Hematopoietic multipotent progenitor cell treated with erythropoietin and hydrocortisone succinate and interleukin-3 and kit ligand, for 6 days (in vitro differentiated cells): Measurements from ENCODE around the gene RPN2.
"Not testable (repeated sequence)": the region's sequence is repeated elsewhere in the genome, so short reads cannot be mapped to it uniquely, and the experiment has no call there.

Source experiments
- DNase-seq: peaks from one replicate; pipeline ENCODE4 v3.0.0-alpha.2; 2015

RPN2 gene

DNA sequence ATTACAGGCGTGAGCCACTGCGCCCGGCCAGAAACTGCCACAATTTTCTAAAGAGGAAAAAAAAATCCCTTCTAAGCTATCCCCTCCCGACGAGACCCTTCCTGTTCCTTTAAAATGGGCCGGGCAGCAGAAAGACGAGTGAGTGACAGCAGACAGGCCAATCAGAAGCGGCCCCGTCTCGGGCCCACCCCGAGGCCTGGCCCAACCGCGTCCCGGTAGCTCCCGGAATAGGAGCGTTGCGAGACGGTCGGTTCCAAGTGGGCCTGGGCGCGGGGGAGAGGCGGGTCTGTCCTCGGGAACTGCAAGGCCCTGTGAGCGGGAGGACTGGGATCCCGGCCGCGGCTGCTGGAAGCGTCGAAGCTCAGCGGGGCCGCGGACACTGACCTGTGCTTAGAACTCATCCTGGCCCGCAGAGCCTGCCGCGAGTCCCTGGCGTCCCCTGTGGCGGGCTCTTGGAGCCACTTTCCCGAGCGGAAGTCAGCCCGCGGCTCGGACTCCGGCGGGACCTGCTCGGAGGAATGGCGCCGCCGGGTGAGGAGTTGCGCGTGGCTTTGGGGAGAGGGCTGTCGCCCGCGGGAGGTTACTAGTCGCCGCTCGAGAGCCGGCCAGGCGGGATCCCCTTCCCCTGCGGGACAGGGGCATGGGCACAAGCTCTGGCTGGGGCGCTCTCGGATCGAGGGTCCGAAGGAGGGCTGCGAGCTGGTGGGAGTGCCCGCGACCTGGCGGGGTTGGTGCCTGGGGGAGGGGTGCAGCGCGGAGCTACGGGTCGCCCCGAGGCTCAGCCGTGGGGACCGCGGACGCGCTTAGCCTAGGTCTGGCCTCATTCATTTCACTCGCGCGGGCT is at the start of gene RPN2, which contains the start of gene MROH8:
TSS of gene RPN2 (plus strand) at position 492 of the 844 bp plus-strand sequence. CDS start at position 519, 27 bp downstream.
TSS of gene MROH8 (minus strand) at position 710 of the 844 bp plus-strand sequence.
- peak; percentile 98 for DNase-seq

DNA sequence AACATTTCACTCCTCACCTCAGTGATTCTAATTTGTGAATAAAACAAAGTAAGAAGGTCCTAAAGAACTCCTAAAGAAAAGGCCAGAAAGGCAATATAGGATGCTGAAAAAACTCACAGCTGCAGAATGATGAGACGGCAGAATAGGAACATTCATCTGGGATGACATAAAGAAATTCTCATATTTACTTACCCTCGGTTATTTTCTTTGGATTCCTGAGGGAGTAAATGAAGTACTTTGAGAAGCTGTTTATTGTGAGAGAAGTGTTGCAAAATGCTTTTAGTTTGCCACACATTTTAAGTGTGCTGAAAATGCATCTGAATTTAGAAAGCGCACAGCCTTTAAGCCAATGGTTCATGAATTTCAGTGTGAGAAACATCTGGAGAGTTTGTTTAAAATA is 47.6 kb upstream of the RPN2 start:
- no peak for DNase-seq

DNA sequence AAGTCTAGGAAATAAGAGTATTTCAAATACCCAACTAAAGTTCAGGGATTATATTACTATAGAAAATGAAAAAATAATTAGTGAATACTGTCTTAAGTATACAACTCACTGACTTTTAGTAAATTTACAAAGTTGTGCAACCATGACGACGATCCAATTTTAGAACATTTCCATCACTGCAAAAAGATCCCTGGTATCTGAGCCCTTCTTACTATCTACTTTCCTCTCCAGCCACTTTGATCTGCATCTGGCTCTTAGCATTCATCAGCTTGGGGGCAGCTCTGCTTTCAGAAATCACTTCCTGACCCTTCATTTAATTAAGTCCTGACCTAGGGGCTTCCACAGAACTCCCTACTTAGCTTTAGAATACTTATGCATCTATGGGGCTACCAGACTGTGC is 45.2 kb upstream of the RPN2 start:
- DNase-seq, result no peak

DNA sequence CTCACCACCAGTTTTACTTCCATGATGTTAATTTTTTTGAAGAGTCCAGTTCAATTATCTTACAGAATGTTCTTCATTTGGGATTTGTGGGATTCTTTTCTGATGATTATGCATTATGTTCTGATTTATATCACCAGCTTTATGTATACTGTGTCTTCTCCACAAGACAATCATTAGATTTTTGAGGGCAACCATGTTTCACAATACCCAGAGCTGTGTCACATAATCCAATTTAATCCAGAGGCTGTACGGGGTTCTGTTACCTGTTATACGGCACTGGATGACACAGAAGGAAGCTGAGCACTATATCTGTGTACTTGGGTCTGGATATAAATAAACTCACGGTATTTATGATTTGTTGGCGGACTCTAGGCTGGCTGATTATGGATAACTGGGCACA is 41.6 kb upstream of the RPN2 start:
- DNase-seq, result no peak

DNA sequence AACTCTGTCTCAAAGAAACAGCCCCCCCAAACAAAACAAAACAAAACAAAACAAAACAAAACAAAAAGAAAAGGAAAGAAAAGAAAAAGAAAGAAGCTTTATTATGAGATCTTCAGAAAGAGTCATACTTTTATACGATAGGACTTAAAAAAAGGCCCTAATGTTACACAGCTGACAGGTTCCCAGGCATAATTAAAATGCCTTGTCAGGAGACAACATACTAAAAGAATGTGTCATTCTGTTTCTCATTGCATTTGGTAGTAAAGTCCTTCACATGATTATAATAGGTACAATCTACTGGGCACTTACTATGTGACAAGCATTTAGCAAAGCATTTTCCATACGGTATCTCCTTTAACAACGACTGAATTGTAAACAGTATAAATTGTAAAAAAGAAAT is 36.4 kb upstream of the RPN2 start:
- no peak for DNase-seq

DNA sequence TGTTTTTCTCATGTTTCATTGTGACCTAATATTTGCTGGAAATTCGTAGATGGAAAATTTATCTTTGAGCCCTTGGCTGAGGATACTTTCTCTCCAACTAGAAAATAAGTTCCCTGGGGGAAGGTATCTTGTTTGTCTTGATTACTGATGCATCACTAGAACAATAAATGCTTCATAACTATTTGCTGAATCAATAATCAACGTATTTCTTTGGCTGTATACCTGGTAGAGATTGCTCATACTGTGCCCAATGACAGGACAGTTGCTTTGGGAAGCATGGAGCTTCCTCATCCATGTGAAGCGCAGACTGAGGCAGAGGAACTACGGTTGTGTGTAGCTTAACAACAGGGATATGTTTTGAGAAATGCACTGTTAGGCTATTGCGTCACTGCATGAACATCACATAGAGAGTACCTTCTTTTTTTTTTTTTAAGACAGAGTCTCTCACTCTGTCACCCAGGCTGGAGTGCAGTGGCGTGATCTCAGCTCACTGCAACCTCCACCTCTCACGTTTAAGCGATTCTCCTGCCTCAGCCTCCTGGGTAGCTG is 34.2 kb upstream of the RPN2 start:
- DNase-seq, result peak; percentile 21

DNA sequence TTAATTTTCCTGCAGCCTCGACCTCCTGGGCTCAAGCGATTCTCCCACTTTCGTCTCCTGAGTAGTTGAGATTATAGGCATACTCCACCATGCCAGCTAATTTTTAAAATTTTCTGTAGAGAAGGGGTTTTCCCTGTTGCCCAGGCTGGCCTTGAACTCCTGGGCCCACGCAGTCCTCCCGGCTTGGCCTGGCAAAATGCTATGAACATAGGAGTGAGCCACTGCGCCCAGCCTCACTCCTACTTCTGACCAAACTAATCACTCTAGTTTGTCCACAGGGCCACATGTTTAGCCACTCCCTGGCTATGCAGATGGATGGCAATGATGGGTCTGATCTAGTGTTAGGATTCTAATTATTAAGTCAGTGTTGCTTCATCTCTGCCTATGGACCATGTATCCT is 31.9 kb upstream of the RPN2 start:
- DNase-seq, result no peak

DNA sequence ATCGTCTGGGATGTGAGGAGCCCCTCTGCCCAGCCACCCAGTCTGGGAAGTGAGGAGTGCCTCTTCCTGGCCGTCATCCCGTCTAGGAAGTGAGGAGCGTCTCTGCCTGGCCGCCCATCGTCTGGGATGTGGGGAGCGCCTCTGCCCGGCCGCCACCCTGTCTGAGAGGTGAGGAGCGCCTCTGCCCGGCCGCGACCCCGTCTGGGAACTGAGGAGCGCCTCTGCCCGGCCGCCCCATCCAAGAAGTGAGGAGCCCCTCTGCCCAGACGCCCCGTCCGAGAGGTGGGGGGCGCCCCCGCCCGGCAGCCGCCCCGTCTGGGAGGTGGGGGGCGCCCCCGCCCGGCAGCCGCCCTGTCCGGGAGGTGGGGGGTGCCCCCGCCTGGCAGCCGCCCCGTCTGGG is 28.3 kb upstream of the RPN2 start:
- DNase-seq, result not testable (repeated sequence)

DNA sequence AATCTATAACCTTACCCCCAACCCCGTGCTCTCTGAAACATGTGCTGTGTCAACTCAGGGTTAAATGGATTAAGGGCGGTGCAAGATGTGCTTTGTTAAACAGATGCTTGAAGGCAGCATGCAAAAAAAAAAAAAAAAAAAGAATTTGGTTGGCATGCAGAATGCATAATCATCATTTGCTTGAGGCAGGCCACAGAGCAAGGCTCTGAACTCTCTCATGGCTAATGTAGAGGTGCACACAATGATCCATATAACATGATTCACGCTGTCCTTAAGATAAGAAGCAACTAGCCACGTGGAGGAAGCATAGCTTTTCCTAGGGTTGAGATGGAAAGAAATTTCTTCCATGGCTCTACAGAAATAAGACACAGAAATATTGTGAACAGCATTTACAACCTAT is 27.6 kb upstream of the RPN2 start:
- no peak for DNase-seq

DNA sequence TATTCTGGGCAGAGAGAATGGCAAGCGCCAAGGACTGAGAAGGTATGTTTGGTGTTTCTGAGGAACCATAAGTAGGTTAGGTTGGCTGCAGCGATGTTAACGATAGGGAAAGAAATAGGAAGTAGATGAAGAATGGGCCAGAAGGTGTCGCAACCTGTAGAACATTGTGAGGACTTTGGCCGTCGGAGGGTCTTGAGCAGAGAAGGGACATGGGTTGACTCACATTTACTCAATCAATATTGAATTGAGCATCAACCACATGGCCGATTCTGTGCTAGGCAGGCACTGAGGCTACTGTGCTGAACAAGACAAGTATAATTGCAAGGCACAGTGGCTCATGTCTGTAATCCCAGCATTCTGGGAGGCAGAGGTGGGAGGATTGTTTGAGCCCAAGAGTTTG is 26.8 kb upstream of the RPN2 start:
- no peak for DNase-seq

DNA sequence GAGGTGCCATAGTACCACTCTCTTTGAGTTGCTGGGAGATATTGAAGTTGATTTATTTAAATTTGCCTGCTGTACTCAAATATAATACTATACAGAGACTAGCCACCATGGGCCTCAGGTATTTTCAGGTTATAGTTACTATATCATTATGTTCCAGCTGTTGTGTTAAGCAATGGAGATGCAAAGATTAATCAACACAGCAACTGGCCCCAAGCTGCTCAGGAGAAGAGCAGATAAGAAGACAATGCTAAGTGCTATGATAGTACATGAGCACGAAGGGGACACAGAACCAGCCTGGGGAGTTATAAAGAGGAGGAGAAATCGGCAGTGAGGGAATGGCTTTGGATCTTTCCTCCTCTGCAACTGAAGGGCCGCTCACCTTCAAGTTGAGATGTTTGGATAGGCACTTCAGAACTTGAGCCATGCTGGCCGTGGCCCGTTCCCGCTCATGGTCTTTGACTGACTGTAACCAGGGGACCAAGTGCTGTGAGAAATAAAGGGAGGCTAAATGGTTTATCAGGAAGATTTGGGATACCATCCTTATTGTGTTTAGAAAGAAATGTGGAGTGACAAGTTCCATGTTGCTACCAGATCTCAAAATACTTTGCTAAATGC is 24.3 kb upstream of the RPN2 start:
- DNase-seq, result peak; percentile 82

DNA sequence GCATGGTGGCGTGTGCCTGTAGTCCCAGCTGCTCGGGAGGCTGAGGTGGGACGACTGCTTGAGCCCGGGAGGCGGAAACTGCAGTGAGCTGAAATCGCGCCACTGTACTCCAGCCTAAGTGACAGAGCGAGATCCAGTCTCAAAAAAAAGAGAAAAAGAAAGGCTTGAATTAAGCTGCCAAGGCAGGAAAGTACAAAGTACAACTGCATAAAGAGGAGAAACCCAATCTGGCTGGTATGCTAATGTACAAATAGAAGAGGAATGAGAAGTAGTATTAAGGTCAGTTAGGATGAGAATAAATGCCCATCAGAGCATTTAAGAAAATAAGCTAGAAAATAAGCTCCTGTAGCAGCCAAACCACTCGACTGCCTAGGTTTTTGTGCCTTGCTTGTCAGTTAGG is 23.1 kb upstream of the RPN2 start:
- no peak for DNase-seq

DNA sequence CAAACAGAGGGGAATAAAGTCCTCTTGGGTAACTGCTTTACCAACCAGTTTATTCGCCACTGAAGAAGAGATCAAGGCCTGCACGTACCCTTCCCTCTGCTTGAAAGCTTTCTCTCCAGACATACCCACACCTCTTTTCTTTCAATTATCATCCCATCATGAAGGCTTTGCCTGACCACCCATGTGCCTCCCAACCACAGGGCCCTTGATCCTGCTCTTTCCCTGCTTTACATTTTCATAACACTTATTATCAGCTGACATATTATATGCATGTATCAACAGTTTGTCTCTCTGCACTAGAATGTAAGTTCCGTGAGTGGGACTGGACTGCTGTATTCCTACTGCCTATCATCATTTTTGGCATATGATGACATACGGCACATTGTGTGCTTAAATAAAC is 20.9 kb upstream of the RPN2 start:
- no peak for DNase-seq

DNA sequence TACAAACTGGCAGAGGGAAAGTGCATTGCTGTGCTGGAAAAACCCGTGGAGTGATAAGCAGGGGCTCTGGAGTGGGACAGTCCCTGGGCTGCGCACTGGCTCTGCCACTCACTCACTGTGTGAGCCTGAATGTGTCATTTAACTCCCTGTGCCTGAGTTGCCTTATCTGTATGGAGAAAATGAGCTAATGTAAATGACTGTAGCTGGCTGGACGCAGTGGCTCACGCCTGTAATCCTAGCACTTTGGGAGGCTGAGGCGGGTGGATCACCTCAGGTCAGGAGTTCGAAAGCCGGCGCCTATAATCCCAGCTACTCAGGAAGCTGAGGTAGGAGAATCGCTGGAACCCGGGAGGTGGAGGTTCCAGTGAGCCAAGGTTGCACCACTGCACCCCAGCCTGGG is 18.4 kb upstream of the RPN2 start:
- no peak for DNase-seq

DNA sequence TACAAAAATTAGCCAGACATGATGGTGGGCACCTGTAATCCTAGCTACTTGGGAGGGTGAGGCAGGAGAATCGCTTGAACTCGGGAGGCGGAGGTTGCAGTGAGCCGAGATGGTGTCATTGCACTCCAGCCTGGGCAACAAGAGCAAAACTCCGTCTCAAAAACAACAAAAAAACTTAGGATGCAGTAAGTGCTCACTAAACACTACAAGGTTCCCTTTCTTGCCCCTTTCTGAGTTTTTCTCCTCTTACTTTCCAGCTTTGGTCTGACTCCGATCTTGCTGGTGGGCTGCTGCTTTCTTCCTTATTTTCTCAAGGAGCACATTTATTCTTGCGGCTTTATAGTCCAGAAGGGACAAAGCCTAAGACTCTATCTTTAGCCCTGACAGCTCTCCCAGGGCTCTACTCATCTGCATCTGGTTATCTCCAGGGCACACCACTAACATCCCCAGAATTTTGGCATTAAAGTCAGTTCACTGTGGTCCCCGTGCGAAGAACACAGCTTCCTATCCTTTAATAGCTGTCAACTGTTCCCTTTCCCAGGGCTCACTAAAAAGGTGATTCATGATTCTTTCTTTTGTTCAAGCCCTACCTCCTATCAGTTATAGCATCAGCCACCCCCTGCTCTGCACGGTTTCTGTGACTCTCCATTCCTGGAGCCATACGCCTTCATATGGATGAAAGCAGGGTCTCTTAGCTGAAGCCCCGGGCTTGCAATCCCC is 17.1 kb upstream of the RPN2 start:
- peak; percentile 50 for DNase-seq

DNA sequence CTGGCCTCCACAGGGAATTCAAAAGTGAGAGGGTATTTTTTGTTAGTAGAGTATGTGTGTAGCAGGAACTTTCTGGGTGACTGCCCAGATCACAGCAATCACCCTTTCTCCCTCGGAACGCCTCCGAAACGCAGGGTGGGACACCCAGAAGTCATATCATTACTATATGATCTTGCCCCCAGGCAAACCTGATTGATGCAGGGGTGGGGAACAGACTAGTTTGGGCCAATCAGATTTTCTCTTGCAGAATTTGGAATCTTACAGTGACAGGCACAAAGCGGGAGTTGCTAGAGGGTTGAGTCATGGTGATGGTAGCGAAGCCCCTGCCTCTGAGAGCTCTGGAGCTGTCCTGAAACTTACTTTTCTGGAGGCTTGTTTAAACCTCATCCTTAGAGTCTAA is 16.5 kb upstream of the RPN2 start:
- DNase-seq, result no peak

DNA sequence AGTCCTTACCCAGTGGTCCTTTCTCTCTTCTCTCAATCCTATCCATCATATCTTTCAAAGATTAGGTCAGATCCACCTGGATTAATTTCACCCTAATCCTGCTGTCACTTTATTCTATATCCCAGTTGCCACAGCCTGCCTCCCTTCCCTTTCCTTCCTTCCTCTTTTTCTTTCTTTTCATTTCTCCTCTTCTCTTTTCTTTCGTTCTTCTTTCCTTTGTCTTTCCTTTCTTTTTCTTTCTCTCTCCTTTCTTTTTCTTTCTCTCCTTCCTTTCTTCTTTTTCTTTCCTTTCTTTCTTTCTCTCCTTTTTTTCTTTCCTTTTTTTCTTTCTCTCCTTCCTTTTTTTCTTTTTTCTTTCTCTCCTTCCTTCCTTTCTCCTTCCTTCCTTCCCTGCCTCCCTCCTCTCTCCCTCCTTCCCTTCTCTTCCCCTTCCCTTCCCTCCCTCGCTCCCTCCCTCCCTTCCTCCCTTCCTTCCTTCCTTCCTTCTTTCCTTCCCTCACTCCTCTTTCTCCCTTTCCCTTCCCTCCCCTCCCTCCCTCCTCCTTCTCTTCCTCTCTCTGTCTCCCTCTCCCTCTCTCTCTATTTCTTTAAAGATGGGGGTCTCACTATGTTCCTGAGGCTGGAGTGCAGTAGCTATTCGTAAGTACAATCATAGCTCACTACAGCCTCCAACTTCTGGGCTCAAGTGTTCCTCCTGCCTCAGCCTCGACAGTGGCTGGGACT is 15.1 kb upstream of the RPN2 start:
- no peak for DNase-seq

DNA sequence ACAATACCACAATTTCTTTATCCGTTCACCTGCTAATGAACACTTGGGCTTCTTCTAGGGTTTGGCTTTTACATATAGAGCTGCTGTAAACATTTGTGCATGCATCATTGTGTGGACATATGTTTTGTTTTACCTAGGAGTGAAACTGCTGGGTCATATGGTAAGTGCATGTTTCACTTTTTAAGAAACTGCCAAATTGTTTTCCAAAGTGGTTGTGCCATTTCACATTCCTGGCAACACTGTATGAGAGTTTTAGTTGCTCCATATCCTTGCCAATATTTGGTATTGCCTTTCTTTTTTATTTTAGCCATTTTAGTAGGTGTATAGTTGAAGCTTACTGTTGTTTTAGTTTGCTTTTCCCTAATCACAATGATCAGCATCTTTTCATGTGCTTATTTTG is 14.1 kb upstream of the RPN2 start:
- no peak for DNase-seq

DNA sequence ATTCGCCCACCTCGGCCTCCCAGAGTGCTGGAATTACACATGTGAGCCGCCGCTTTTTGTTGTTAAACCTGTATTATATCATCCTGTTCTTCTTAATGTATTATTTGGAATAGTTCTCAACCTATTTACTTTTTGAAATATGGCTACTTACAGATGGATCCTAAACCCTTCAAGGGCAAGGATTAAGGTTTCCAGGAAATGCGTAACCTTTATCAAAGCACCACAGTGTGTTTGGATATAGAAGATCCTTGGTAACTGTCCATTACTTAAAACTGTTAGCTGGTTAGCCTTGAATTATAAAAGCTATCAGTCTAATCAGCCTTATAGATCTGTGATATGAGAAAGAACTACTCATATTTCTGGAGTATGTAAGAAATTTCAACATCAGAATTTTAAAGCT is 12.3 kb upstream of the RPN2 start:
- no peak for DNase-seq

DNA sequence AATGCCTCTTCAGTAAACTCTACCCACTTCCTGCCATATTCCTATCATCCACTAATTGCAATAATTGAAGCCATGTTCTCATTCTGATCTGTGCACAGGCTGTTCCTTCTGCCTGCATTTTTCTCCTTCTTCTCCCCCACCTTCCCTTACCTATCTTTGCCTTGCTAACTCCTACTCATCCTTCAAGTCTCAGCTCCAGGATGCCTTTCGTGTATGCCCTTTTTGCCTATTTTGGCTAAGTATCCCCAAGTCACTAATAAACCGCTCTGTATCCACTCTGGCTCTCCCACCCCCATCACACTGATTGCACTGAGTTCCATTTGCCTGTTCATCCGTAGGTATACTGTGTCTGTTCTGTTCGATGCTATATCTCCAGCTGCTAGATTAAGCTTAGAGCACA is 6.3 kb upstream of the RPN2 start:
- DNase-seq, result no peak

DNA sequence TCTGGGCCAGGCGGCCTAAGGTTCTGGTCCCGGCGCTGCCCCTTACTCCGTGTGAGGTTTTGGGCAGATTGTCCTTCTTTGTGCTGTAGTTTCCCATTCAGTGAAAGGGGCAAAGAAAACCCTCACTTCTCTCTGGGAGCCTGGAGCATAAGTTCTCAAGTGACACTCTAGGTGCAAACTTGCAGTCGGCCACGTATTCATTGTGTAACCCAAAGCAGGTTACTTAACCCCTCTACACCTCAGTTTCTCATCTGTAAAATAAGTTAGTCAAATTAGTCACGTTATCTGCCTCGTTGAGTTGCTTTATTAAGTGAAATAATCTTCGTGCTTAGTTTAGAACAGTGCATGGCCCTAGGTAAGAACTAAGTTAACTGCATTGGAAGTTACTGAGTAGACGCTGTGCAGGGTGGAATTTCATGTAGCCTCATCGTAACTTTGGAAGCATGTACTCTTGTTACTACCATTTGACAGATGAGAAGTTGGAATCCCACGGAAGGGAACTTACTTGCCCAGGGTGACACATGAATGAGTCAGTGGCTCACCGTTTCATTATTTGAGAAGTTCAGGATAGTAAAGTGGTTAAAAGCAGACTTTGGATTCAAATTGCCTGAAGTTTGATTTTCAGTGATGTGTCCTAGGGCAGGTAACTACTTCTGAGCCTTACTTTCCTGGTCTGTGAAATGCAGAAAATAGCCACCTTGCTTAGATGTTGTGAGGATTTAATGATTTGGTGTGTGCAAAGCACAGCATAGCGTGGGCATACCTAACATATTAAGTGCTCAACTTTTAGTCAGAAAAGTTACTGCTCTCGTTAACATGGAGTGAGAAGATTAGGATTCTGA is 774 bp downstream of the RPN2 start:
- peak; percentile 19 for DNase-seq

DNA sequence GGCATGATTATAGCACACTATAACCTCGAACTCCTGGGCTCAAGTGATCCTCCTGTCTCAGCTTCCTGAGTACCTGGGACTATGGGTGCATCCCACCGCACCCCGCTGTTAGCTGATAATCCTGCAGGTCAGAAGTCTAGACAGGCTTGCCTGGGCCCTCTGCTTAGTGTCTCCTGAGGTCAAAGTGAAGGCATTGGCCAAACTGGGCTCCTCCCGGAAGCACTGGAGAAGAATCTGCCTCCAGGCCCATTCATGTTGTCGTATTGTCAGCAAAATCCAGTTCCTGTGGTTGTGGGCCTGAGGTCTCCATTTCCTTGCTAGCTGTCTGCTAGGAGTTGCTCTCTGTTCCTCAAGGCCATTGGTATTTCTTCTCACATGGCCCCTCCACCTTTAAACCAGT is 6.6 kb downstream of the RPN2 start:
- no peak for DNase-seq
